GM18867 (cell line): ENCODE results near the gene NOCT.
"Not testable (repeated sequence)": the region's sequence is repeated elsewhere in the genome, so short reads cannot be mapped to it uniquely, and the experiment has no call there.

Experiments
- ATAC-seq: cut with Tn5 transposase; IDR thresholded peaks from one replicate; pipeline ENCODE4 v1.9.1; 2021; ENCODE audit warnings: mild to moderate bottlenecking, moderate library complexity; ENCODE audit not compliant: unreplicated experiment

The NOCT gene, protein sequence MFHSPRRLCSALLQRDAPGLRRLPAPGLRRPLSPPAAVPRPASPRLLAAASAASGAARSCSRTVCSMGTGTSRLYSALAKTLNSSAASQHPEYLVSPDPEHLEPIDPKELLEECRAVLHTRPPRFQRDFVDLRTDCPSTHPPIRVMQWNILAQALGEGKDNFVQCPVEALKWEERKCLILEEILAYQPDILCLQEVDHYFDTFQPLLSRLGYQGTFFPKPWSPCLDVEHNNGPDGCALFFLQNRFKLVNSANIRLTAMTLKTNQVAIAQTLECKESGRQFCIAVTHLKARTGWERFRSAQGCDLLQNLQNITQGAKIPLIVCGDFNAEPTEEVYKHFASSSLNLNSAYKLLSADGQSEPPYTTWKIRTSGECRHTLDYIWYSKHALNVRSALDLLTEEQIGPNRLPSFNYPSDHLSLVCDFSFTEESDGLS

DNA sequence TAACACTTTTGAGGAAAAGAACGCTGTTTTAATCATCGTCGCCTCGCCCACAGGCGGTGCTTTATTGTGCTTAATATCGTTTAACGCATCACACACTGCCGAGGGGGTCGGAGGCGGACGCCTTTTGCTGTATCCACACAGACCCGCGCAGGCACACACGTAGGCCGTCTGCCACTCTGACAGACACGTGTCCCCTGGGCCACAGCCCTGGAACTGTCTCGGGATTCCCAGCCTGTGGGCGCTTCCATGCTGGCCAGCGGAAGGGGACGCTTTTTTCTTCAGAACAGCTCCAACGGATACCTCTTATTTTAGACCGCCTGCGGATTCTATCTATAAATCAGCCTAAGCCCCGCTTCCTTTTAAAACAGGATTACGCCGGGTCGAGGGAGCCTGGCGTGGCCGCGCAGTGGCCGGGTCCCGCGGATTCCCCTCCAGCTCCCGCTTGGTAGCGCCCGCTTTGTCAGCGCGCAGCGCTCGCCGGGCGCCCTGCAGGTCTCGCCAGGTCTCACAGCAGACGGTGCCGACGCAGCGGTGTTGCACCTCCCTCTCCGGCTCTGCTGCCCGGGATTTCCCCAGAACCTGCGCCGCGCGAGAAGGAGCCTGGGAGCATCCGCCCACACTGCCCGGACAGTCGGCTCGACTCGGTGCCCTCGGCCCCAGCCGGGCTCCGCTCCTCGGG lies at the start of gene NOCT:
Gene NOCT (plus strand): TSS at position 513 of the 679 bp plus-strand sequence. CDS start 201 bp downstream, outside the sequence.
- peak; percentile 91 for ATAC-seq

DNA sequence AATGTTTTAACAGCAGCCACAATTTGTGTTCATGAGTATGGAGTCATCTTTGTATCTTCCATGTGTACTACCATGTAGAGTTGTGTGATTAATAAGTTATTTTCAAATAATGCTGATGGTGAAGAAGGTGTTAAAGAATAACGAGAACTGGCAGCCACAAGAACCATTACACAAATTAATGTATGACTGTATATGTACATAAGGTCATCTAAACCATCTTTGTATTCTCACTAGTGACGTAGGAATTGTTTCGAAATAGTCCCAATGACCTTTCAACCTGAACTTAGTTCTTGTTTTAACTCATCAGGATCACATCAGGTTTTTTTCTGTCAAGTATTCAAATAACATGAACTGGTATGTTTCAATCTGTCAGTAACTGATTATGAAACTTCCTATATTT lies 48.3 kb upstream of the NOCT start:
- peak; percentile 95 for ATAC-seq

DNA sequence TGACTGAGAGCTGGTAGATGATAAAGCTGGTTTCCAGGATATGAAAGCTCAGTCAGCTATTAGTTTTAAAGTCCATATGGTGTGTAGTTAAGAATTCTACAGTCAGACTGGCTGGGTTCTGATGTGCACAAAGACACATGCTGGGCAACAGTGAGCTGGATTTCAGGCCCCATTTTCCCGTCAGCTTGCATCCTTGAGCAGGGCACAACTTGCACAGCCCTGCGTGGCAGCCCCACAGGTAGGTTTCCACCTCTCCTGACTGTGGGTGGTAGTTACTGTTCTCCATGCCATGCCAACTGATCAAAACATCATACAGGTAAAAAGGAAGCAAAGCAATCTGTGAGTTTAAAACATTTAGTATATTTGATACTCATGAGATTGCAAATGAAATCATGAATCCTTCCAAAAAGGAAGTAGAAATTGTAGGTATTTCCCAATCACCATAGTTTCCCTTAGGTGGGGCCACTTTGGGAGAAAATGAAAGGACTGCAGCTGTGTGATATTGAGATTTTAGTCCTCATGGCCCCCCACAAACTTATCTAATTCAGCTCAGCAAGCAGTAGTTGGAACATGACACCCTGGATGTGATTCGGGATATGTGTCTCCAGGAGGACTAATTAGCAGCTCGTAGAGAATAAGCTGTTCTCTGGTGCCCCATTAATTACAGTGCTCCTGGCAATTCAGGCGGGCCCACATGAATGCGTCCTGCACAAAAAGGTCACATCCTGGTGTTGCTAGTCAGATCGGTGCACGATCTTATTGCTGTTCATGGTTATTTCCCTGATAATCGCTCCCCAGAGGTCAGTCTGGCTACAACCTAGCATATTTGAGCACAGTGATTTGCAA lies 42.4 kb upstream of the NOCT start:
- ATAC-seq: no peak

DNA sequence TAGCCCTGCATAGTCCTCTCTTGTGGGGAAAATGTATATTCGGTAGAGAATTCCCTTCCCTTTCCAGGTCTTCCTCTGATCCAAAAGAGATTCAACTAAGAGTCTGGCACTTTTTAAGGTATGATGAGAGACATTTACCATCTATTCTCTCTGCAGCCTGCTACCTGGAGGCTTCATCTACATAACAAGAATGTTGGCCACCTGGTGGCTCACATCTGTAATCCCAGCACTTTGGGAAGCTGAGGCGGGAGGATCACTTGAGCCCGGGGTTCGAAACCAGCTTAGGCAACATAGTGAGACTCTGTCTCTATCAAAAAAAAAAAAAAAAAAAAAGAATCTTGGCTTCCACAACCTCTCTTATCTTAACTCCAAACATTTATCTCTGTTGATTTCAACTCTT lies 40.4 kb upstream of the NOCT start:
- no peak for ATAC-seq

DNA sequence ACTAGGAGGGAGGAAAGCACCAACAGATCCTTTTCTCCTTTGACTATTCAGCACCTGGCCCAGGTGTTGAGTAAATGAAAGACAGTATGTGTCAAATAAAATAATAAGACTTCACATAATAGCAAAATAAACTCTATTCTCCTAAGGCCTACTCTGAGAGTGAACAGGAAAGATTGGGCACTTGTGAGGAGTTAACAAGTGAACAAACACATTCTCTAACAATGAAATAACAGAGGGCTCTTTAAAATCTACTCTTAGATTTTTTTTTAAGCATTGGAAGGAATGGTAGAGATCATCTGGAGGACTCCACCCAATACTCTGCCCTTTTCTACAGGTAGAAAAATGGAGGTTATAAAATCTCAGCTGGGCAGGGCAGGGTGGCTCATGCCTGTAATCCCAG lies 39.1 kb upstream of the NOCT start:
- ATAC-seq: no peak

DNA sequence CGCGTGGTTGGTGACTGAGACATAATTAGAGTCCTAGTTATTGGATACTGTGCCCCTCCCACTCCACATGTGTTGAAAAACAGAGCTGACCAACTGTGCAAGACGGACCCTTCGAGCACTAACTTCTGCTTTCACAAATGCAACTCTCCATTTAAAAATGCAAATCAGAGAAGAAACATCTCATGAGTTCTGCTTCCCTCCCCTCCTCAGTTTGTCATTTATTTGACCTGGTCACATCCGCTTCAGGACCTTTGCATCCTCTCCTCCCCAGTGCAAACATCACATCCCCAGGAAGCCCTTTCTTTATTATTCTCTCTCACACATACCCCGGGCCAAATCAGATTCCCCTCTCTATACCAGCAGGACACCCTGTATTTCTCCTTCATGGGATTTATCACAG lies 38.1 kb upstream of the NOCT start:
- peak; percentile 96 for ATAC-seq

DNA sequence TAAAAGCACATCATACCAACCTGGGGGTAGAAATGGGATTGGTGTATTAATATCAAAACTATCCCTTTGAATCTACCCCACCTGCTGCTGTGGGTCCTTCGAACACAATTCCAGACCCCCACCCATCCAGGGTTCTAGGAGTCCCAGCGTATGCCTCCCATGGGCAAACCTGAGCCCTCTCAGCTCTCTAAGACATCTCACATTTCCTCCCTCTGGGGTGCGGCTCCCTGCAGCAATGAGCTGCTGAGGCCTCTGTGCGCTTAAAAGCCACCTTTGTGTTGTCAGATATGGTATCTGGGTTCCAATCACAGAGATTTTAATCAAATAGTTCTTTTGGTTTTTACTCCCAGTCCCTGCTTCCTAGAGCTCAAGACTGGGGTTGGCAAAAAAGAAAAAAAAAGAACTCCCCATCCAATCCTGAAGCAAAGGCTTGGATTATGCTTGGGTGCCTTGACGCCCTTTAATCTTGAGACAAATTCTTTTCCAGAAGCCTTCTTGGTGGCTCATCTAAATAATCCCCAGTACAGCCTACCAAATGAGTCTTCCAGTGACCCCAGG lies 37.5 kb upstream of the NOCT start:
- no peak for ATAC-seq

DNA sequence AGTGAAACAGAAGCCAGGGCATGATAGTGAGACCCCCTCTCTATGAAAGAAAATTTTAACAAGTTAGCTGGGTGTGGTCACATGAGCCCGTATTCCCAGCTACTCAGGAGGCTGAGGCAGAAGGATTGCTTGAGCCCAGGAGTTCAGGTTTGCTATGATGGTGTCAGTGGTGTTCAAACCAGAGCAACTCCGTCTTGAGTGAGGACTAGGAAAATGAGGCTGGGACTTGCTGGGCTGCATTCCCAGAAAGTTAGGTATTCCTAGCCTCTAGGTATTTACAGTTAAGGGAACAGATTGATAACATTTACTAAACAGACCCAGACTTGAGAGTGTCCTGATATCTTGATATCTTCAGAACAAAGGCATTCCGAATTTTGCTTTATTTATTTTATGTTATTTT lies 37.0 kb upstream of the NOCT start:
- no peak for ATAC-seq

DNA sequence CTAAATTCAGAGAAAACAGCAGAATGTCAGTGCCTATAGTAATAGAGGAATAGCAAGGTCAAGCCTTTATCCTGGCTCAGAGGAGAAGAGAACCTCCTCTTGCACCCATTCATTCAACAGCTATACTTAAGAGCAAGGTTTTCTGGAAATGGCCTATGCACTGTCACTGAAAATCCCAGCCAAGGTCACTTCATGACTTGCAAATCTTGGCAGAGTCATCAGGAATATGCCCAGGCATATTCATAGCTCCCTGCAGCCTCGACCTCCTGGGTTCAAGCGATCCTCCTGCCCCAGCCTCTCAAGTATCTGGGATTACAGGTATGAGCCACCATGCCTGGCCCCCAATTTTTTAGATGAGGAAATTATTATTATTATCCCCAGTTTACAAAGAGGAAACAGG lies 35.8 kb upstream of the NOCT start:
- no peak for ATAC-seq

DNA sequence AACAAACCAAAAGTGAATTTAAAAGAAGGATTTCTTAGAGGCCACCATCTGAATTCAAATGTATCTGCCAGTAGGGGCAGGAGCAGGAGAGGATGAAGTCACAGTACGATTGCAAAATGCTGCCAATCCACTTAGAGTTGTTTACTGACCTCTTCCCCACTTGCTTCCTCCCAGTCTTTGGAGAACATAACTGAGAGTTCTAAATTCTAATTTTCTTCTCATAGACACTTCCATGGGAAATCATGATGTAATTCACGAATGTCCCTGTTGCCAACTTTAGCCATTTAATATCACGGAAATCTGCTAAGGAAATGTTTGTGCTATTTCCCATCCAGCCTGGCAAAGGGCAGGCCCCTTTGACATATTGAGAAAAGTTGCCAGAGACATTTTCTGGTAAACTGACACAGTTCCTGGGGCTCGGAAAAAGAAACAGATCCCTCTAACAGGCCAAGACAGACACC lies 33.6 kb upstream of the NOCT start:
- no peak for ATAC-seq

DNA sequence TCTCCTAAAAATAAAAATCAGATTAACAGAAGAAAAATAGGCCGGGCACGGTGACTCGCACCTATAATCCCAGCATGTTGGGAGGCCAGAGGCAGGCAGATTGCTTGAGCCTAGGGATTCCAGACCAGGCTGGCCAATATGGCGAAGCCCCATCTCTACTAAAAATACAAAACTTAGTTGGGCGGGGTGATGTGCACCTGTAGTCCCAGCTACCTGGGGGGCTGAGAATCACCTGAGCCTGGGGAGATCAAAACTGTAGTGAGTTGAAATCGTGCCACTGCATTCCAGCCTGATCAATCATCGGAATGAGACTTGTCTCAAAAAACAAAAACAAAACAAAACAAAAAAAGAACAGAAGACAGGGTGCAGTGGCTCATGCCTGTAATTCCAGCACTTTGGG lies 32.8 kb upstream of the NOCT start:
- no peak for ATAC-seq

DNA sequence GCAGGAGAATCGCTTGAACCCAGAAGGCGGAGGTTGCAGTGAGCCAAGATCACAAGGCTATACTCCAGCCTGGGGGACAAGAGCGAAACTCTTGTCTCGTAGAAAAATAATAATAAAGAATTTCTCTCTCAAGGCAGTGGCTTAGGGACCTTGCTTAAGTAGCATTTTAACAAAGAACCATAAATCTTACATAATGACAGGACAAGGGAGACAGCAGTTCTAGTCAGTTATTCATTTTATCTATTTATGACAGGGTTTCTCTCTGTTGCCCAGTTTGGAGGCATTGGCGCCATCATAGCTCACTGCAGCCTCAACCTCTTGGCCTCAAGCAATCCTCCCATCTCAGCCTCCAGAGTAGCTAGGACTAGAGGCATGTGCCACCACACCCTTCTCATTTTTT lies 31.9 kb upstream of the NOCT start:
- no peak for ATAC-seq

DNA sequence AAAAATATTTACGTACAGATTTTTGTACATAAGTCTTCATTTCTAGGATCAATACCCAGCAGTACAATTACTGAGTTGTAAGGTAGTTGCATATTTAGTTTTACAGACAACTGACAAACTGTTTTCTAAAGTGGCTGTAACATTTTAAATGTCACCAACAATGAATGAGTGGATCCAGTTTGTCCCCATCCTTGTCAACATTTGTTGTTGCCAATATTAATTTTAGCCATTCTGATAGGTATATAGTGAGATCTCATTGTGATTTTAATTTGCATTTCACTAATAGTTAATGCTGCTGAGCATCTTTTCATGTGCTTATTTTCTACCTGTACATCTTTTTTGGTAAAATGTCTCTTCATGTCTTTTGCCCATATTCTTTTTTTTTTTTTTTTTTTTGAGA lies 30.9 kb upstream of the NOCT start:
- ATAC-seq: no peak

DNA sequence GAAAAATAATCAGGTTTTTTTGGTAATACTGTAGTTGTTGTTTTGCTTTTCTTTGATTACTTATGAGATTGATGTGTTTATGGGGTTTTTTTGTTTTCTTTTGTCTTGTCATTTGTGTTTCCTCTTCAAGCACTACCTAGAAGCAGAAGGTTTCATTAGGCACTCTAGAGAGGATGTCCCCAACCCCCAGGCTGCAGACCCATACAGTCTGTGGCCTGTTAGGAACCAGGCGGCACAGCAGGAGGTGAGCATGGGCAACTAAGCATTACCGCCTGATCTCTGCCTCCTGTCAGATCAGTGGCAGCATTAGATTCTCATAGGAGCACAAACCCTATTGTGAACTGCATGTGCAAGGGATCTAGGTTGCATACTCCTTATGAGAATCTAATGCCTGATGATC lies 22.9 kb upstream of the NOCT start:
- no peak for ATAC-seq

DNA sequence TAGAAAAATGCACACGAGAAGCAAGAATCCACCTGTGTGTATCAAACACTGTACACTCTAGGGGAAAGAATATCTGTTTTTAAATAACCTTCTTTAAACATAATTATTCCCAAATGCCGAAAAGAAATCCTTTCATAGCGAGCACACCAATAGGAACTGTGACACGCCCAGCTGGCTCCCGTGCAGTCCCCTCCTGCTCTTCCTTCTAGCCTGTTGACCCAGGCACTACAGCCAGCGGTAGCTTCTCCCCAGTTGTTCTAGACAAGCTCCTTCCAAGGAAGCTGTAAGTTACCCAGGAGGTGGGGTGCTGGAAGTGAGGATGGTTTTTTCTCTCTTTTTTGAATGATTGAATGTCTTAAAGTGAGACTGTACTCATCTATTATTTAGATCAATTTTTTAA lies 19.5 kb upstream of the NOCT start:
- ATAC-seq: no peak

DNA sequence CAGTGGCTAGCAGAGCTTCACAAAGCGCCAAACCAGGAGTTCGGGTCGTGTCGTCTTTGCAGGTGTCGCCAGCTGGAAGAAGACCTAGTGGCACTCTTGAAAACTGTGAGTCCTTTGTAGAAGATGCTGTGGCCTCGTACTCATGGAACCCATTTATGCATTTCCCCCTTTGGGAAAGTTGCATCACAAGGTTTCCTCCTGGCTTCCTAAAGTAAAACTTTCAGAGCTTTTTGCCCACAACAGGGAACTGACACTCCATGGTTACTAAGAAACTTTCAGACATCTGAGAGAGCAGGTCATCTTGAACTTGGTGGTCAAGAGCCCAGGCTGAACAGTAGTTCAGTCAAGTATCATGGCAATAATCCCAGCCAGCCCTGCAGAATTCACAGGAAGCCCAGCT lies 15.9 kb upstream of the NOCT start:
- no peak for ATAC-seq

DNA sequence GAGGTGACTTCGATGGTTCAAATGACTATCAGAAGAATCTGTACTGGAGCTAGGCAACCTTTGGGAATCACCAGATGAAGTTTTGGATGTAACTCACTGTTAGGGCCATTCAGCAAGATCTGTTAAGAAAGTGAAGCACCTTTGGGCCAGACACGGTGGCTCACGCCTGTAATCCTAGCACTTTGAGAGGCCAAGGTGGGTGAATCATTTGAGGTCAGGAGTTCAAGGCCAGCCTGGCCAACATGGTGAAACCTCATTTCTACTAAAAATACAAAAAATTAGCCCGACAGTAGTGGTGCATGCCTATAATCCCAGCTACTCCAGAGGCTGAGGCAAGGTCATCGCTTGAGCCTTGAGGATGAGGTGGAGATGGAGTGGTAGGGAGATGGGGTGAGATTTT lies 15.4 kb upstream of the NOCT start:
- ATAC-seq: not testable (repeated sequence)

DNA sequence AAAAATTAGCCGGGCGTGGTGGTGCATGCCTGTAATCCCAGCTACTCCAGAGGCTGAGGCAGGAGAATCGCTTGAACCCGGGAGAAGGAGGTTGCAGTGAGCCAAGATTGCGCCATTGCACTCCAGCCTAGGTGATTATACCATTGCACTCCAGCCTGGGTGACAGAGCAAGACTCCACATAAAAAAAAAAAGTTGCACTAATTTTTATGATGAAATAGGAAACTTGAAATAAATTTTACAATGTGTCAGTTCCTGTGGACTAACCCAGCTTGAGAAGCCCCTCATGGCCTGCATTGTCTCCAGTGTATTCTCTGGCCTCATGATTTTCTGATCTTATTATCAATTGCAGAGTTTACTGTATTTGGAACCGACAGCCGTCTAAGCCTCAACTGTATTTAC lies 14.2 kb upstream of the NOCT start:
- ATAC-seq: not testable (repeated sequence)

DNA sequence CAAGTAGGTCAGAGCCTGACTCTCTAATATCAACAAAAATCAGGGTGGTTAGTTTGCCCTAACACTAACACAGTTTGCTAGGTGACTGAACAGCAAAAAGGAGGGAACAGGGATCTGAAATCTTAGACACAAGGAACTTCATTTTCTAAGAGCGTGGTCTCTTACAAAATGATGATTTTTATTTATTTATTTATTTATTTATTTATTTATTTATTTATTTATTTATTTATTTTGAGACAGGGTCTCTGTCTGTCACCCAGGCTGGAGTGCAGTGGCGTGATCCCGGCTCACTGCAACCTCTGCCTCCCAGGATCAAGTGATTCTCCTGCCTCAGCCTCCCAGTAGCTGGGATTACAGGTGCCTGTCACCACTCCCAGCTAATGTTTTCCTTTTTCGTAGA lies 11.9 kb upstream of the NOCT start:
- not testable (repeated sequence) for ATAC-seq

DNA sequence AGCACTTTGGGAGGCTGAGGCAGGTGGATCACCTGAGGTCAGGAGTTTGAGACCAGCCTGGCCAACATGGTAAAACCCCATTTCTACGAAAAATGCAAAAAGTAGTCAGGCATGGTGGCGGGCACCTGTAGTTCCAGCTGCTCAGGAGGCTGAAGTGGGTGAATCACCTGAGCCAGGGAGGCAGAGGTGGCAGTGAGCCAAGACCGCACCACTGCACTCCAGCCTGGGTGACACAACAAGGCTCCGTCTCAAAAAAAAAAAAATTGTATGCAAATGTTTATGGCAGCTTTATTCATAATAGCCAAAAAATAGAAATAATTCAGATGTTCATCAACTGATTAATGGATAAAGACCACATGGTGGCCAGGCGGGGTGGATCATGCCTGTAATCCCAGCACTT lies 9.8 kb upstream of the NOCT start:
- no peak for ATAC-seq

DNA sequence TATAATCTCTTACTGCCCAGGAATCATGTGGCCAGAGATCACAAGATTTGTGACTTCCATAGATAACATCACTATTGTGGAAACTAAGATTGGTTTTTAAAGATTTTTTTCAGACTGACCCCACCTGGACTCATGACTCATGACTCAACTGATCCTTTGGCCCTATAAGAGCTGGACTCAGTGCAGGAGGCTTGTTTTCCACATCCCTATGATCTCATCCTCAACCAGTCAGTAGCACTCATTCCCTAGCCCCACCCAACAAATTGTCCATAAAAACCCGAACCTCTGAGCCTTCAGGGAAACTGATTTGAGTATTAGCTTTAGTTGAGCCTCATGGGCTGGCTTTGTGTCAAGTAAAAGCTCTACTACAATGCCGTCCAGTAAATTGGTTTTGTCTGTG lies 7.9 kb upstream of the NOCT start:
- no peak for ATAC-seq
